ENCODE results near the gene GLYATL2.

GLYATL2 gene

GRCh38 chr11:58807343-58807742 is 37.2 kb downstream of the GLYATL2 start:
- no peak for DNase-seq (ENCODE audit: low read depth in 2 of 2)
- no peak overlapping the region for H3K4me3 ChIP-seq (replicated peaks in 1 of 2; ENCODE audit: low read depth in 2 of 2, low read length in 2 of 2)
- no peak for TF ChIP-seq CTCF (IDR thresholded peaks at IDR 0.05; ENCODE audit: low read depth, low read length)

- H3K4me3 ChIP-seq (replicated peaks in 1 of 2; ENCODE audit: low read depth in 2 of 2, low read length in 2 of 2) = no peak overlapping the region
- peak in 1 of 2 donors; percentile 13 for DNase-seq (ENCODE audit: low read depth in 2 of 2)
- no peak for TF ChIP-seq CTCF (IDR thresholded peaks at IDR 0.05; ENCODE audit: low read depth, low read length)
Observed at GRCh38 chr11:58805065-58805464, 39.4 kb downstream of the GLYATL2 start.

- no peak for DNase-seq (ENCODE audit: low read depth in 2 of 2)
- no peak overlapping the region for H3K4me3 ChIP-seq (replicated peaks in 1 of 2; ENCODE audit: low read depth in 2 of 2, low read length in 2 of 2)
- TF ChIP-seq CTCF (IDR thresholded peaks at IDR 0.05; ENCODE audit: low read depth, low read length) = no peak
Observed at GRCh38 chr11:58801974-58802545, 42.4 kb downstream of the GLYATL2 start.

GRCh38 chr11:58801302-58801701 is 43.2 kb downstream of the GLYATL2 start:
- no peak for DNase-seq (ENCODE audit: low read depth in 2 of 2)
- no peak for TF ChIP-seq CTCF (IDR thresholded peaks at IDR 0.05; ENCODE audit: low read depth, low read length)
- H3K4me3 ChIP-seq (replicated peaks in 1 of 2; ENCODE audit: low read depth in 2 of 2, low read length in 2 of 2) = no peak overlapping the region

GRCh38 chr11:58796333-58796732 is 48.2 kb downstream of the GLYATL2 start:
- DNase-seq (ENCODE audit: low read depth in 2 of 2) = no peak
- H3K4me3 ChIP-seq (replicated peaks in 1 of 2; ENCODE audit: low read depth in 2 of 2, low read length in 2 of 2) = no peak overlapping the region
- TF ChIP-seq CTCF (IDR thresholded peaks at IDR 0.05; ENCODE audit: low read depth, low read length) = no peak

GRCh38 chr11:58788355-58789023 is 56.0 kb downstream of the GLYATL2 start:
- no peak overlapping the region for H3K4me3 ChIP-seq (replicated peaks in 1 of 2; ENCODE audit: low read depth in 2 of 2, low read length in 2 of 2)
- DNase-seq (ENCODE audit: low read depth in 2 of 2) = peak; percentile 55 to 69
- peak; percentile 84 for TF ChIP-seq CTCF (IDR thresholded peaks at IDR 0.05; ENCODE audit: low read depth, low read length)
